ENCODE results near the gene CHPF2.

DNA sequence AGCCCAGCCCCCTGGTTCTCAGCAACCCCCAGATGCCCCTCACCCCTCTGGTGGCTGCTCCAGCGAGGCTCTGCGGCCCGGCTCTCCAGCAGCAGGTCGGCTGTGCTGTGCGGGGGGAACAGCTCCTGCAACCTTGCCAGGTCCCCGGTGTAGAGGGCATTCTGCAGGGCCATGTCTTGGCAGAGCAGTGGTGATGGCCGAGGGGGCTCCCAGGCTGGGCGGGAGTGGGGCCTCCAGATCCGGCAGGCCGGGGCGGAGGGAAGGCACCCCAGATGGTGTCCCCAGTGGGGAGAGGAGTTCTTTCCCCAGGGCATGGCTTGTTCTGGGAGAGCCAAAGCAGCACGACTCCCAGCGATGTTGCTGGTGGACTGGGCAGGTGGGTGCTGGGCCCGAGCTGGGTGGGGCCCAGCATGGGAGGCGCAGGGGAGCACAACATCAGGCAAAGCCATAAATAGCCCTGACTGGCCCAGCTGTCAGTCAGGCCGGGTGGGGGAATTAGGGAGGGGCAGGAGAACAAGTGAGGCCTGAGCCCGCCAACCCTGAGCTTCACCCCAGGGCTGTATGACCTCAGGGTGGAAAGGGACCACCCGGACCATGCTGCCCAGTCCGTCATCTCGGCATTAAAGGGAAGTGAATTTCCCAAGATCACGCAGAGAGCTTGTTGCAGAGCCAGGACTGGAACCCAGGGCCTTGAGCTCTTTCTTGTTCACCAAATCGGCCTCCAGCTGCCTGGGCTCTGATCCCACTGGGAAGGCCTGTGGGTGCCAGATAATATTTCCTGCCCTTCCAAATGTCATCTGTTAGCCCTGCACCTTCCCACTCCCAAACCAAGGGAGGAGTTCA is 44.7 kb upstream of the CHPF2 start:
- TF ChIP-seq, protein P1, sequence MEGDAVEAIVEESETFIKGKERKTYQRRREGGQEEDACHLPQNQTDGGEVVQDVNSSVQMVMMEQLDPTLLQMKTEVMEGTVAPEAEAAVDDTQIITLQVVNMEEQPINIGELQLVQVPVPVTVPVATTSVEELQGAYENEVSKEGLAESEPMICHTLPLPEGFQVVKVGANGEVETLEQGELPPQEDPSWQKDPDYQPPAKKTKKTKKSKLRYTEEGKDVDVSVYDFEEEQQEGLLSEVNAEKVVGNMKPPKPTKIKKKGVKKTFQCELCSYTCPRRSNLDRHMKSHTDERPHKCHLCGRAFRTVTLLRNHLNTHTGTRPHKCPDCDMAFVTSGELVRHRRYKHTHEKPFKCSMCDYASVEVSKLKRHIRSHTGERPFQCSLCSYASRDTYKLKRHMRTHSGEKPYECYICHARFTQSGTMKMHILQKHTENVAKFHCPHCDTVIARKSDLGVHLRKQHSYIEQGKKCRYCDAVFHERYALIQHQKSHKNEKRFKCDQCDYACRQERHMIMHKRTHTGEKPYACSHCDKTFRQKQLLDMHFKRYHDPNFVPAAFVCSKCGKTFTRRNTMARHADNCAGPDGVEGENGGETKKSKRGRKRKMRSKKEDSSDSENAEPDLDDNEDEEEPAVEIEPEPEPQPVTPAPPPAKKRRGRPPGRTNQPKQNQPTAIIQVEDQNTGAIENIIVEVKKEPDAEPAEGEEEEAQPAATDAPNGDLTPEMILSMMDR (IDR thresholded peaks at IDR 0.05): no peak
- no peak for TF ChIP-seq POLR2A (IDR thresholded peaks at IDR 0.05)
